ENCODE results near the gene TMCO6.

- no peak for TF ChIP-seq RFX5 (IDR thresholded peaks at IDR 0.05; ENCODE audit: low read depth, low read length)
- no peak for TF ChIP-seq CTCF (conservative IDR thresholded peaks at IDR 0.05; ENCODE audit: low read depth, low read length)
- no peak for TF ChIP-seq POLR2A (IDR thresholded peaks at IDR 0.05; ENCODE audit: low read depth, low read length)
- TF ChIP-seq MXI1 (IDR thresholded peaks at IDR 0.05; ENCODE audit: borderline replicate concordance, low read depth, low read length) = no peak
Observed at GRCh38 chr5:140607031-140607430, 32.2 kb upstream of the TMCO6 start.

Measured in IMR-90 (cell line).